SK-N-MC (cell line): ENCODE data around the gene TCTN2.

Experiments
- EZH2 ChIP-seq: fragments of 200-600 bp; sonication (generic); IDR thresholded peaks from one replicate; pipeline ENCODE4 v1.6.1; 2017; ENCODE audit warnings: antibody characterized with exemption
- FOXP2 ChIP-seq: optimal IDR thresholded peaks from 2 replicates; pipeline ENCODE3; 2011; ENCODE audit warnings: mild to moderate bottlenecking, moderate library complexity; ENCODE audit not compliant: insufficient read depth; ENCODE audit errors: extremely low read length, control extremely low read depth
- POLR2AphosphoS5 ChIP-seq: IDR thresholded peaks from 2 replicates; pipeline ENCODE4 v1.6.1; 2012; ENCODE audit warnings: mild to moderate bottlenecking, low read depth, low read length, borderline replicate concordance

- TF ChIP-seq POLR2AphosphoS5 (peak; percentile 99), EZH2 (no peak), FOXP2 (peak; percentile 74)
Measured at GRCh38 chr12:123633379-123634141, 37.4 kb upstream of the TCTN2 start, which contains the start of the genes EIF2B1 and GTF2H3.
